K562 (cell line): ENCODE data around the gene MED15. TPM values are rescaled to one million over a fixed set of nuclear protein-coding genes. Genes with fewer than 3 reads are reported as not detected.

Experiments
- ARID2 ChIP-seq: fragments of 450-650 bp; IDR thresholded peaks from 2 replicates; pipeline ENCODE4 v1.6.1; 2017; ENCODE audit warnings: antibody characterized with exemption, mild to moderate bottlenecking
- ATF7 ChIP-seq: fragments of 450-650 bp; IDR thresholded peaks from 2 replicates; pipeline ENCODE4 v1.7.1; 2014; ENCODE audit warnings: mild to moderate bottlenecking, moderate library complexity
- BCLAF1 ChIP-seq, 2 experiments: fragments of 450-650 bp in 1 of 2; IDR thresholded peaks; 2 replicates each; pipeline ENCODE4 v1.6.1; 2011 to 2017; ENCODE audit warnings: low read depth in 2 of 2, antibody characterized with exemption in 1 of 2, borderline replicate concordance in 1 of 2, low read length in 1 of 2, mild to moderate bottlenecking in 1 of 2, mixed read lengths in 1 of 2; ENCODE audit not compliant: control insufficient read depth in 1 of 2
- ETV1 ChIP-seq: fragments of 450-650 bp; conservative IDR thresholded peaks from 2 replicates; pipeline ENCODE4 v1.6.1; 2016; ENCODE audit warnings: missing genetic modification characterization, control low read depth, low read depth, missing compliant biosample characterization
- MTA3 ChIP-seq: fragments of 450-650 bp; formaldehyde crosslinking; IDR thresholded peaks from 2 replicates; pipeline ENCODE4 v1.6.1; 2017; ENCODE audit warnings: mild to moderate bottlenecking, borderline replicate concordance
- NFIX ChIP-seq: fragments of 250-450 bp; sonication (Bioruptor Pico); IDR thresholded peaks from 2 replicates; pipeline ENCODE4 v1.4.0; 2020; ENCODE audit warnings: low read depth, mild to moderate bottlenecking, moderate library complexity
- NR4A1 ChIP-seq, 2 experiments: fragments of 250-450 bp in 1 of 2; fragments of 450-650 bp in 1 of 2; sonication (Bioruptor Pico) in 1 of 2; IDR thresholded peaks; 2 replicates each; pipeline versions ENCODE4 v1.4.0 to v1.6.1; 2016 to 2020; ENCODE audit warnings: mild to moderate bottlenecking in 2 of 2, missing compliant biosample characterization in 1 of 2, missing genetic modification characterization in 1 of 2, moderate library complexity in 1 of 2
- SFPQ ChIP-seq: fragments of 200-400 bp; formaldehyde crosslinking; IDR thresholded peaks from 2 replicates; pipeline ENCODE4 v1.6.1; 2017; ENCODE audit warnings: mild to moderate bottlenecking, low read depth, low read length, moderate library complexity
- SP1 ChIP-seq: sonication (generic); formaldehyde crosslinking; IDR thresholded peaks from 2 replicates; pipeline ENCODE4 v1.8.1; 2022; ENCODE audit warnings: mild to moderate bottlenecking, missing genetic modification reagents
- TEAD4 ChIP-seq, 2 experiments: sonication (generic) in 1 of 2; formaldehyde crosslinking in 1 of 2; IDR thresholded peaks; 2 replicates each; pipeline versions ENCODE4 v1.6.1 to v1.8.0; 2012 to 2022; ENCODE audit warnings: borderline replicate concordance in 1 of 2, inconsistent platforms in 1 of 2, low read length in 1 of 2, mild to moderate bottlenecking in 1 of 2, missing genetic modification reagents in 1 of 2
- ZNF24 ChIP-seq: fragments of 450-650 bp; IDR thresholded peaks from 2 replicates; pipeline ENCODE4 v1.6.1; 2016
- ZNF584 ChIP-seq: fragments of 200-800 bp; sonication (Bioruptor generic); IDR thresholded peaks from 2 replicates; pipeline ENCODE4 v1.6.1; 2016; ENCODE audit warnings: low read depth, mild to moderate bottlenecking, missing genetic modification characterization, missing compliant biosample characterization
- ZNF75A ChIP-seq: fragments of 450-650 bp; formaldehyde crosslinking; IDR thresholded peaks from 2 replicates; pipeline ENCODE4 v1.4.0; 2020; ENCODE audit warnings: mild to moderate bottlenecking
- polyA plus RNA-seq, 8 experiments: library from polyadenylated mRNA; depleted of rRNA in 4 of 8; stranded (reverse) in 5 of 8; unstranded in 3 of 8; fragments of >200 nt; fragmentation: Nextera tagmentation in 2 of 8; fragmentation: Illumina TruSeq in 1 of 8; extraction: Ambion mirVana in 2 of 8; extraction: Trizol in 1 of 8; gene quantifications; 2 replicates each; pipeline versions ENCODE4 v1.2.1 to v1.2.3, GENCODE V29; 2011 to 2014; ENCODE audit warnings: inconsistent platforms in 1 of 8, missing spikeins in 1 of 8
- total RNA-seq, 7 experiments: library from RNA; depleted of rRNA in 6 of 7; stranded (reverse); fragments of >200 nt in 6 of 7; fragmentation: Illumina TruSeq in 2 of 7; extraction: Trizol in 2 of 7; gene quantifications; 2 replicates each; pipeline versions ENCODE4 v1.2.1 to v1.2.3, GENCODE V29; 2011 to 2021; ENCODE audit warnings: low replicate concordance in 1 of 7
- TF ChIP-seq, protein P1 (sequence below): fragments of 450-650 bp; formaldehyde crosslinking; IDR thresholded peaks from 2 replicates; pipeline ENCODE4 v1.4.0; 2022; ENCODE audit warnings: mild to moderate bottlenecking, moderate library complexity
- TF ChIP-seq, protein P2 (sequence below): fragments of 250-450 bp; sonication (Bioruptor Pico); IDR thresholded peaks from 2 replicates; pipeline ENCODE4 v1.8.0; 2022; ENCODE audit warnings: moderate library complexity, mild to moderate bottlenecking, inconsistent platforms
- TF ChIP-seq, protein P3 (sequence below): sonication (generic); formaldehyde crosslinking; IDR thresholded peaks from 2 replicates; pipeline ENCODE4 v1.8.0; 2022; ENCODE audit warnings: missing genetic modification reagents, mild to moderate bottlenecking, borderline replicate concordance
- TF ChIP-seq, protein P4 (sequence below): fragments of 250-450 bp; sonication (Bioruptor Pico); IDR thresholded peaks from 2 replicates; pipeline ENCODE4 v1.8.0; 2021; ENCODE audit warnings: borderline replicate concordance, mild to moderate bottlenecking, moderate library complexity; ENCODE audit not compliant: poor library complexity, severe bottlenecking

MED15 gene
- total and polyA plus RNA-seq, 9 of the 15 experiments (the other 6 are each of a cell fraction or from before 2014, with no cell fraction given), result 4.0 to 271 (median 60.1) TPM

DNA sequence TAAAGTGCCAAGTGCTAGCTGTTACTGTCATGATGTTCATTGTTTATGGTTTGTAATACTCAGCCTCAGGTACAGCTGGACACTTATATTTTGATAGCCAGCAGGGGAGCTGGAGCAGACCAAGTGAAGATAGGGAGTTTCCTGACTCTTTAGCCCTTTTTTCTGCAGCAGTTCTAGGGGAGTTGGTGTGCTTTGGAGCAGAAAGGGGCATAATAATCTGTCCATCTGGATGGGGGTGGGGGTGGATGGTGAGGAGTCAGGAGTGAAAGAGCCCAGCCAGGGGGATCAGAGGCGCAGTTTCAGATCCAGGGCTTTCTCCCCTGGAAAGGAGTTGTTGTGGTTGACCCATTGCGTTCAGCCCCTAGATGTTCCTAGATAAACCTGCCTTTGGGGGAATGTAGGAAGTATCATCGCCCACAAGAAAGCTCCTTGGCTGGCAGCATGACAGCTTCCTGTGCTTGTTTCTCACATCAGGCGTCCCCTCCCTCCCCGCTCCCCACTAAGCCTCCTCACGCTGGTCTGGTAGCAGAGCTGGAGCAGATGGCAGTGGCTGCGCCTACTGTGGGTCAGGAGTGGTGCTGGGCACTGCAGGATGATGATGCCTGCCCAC, 41.9 kb downstream of the MED15 start (continued):
- TF ChIP-seq, protein P1, sequence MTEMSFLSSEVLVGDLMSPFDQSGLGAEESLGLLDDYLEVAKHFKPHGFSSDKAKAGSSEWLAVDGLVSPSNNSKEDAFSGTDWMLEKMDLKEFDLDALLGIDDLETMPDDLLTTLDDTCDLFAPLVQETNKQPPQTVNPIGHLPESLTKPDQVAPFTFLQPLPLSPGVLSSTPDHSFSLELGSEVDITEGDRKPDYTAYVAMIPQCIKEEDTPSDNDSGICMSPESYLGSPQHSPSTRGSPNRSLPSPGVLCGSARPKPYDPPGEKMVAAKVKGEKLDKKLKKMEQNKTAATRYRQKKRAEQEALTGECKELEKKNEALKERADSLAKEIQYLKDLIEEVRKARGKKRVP (CRISPR knock-in tag), result no peak
- TF ChIP-seq, protein P2, sequence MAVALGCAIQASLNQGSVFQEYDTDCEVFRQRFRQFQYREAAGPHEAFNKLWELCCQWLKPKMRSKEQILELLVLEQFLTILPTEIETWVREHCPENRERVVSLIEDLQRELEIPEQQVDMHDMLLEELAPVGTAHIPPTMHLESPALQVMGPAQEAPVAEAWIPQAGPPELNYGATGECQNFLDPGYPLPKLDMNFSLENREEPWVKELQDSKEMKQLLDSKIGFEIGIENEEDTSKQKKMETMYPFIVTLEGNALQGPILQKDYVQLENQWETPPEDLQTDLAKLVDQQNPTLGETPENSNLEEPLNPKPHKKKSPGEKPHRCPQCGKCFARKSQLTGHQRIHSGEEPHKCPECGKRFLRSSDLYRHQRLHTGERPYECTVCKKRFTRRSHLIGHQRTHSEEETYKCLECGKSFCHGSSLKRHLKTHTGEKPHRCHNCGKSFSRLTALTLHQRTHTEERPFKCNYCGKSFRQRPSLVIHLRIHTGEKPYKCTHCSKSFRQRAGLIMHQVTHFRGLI (CRISPR knock-in tag), result 0 out of 2 replicates have a peak, but pooled peaks have one; percentile 19
- no peak for TF ChIP-seq ZNF584 (CRISPR knock-in tag)
- 0 out of 2 replicates have a peak, but pooled peaks have one; percentile 10 for TF ChIP-seq ETV1 (tag)
- no peak for TF ChIP-seq NR4A1 (CRISPR knock-in tag; IDR thresholded peaks at IDR 0.05)
- TF ChIP-seq NR4A1 (tag; IDR thresholded peaks at IDR 0.05), result no peak
- no peak for TF ChIP-seq ARID2
- TF ChIP-seq ATF7, result no peak
- no peak for TF ChIP-seq NFIX (CRISPR knock-in tag)
- no peak for TF ChIP-seq BCLAF1 (IDR thresholded peaks at IDR 0.05; ENCODE audit: borderline replicate concordance in 1 of 2, control insufficient read depth in 1 of 2, low read depth in 2 of 2, low read length in 1 of 2)
- TF ChIP-seq ZNF75A (CRISPR knock-in tag), result no peak
- no peak for TF ChIP-seq MTA3
- TF ChIP-seq TEAD4 (IDR thresholded peaks at IDR 0.05; ENCODE audit: low read length), result no peak
- TF ChIP-seq TEAD4 (CRISPR knock-in tag; IDR thresholded peaks at IDR 0.05; ENCODE audit: borderline replicate concordance), result no peak
- TF ChIP-seq, protein P3, sequence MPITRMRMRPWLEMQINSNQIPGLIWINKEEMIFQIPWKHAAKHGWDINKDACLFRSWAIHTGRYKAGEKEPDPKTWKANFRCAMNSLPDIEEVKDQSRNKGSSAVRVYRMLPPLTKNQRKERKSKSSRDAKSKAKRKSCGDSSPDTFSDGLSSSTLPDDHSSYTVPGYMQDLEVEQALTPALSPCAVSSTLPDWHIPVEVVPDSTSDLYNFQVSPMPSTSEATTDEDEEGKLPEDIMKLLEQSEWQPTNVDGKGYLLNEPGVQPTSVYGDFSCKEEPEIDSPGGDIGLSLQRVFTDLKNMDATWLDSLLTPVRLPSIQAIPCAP, result no peak
- TF ChIP-seq SFPQ, result no peak
- no peak for TF ChIP-seq SP1
- TF ChIP-seq, protein P4, sequence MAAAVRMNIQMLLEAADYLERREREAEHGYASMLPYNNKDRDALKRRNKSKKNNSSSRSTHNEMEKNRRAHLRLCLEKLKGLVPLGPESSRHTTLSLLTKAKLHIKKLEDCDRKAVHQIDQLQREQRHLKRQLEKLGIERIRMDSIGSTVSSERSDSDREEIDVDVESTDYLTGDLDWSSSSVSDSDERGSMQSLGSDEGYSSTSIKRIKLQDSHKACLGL (CRISPR knock-in tag), result no peak
- no peak for TF ChIP-seq ZNF24
